ENCODE measurements around the gene ABCA2. TPM values are rescaled to one million over a fixed set of nuclear protein-coding genes. Genes with fewer than 3 reads are reported as not detected.

Gene ABCA2
- total and polyA plus RNA-seq, 2 experiments from 2014 or later: 7.0 to 16.0 TPM

- H3K4me3 Mint-ChIP-seq: no peak overlapping the region
- H3K4me1 Mint-ChIP-seq: no peaks in the 10 kb centered on the region; the same call in 2 of the 3 replicates
- H3K9me3 Mint-ChIP-seq: peaks cover 4% of the 10 kb centered on the region; the same call in 2 of the 3 replicates
- no peaks in the 10 kb centered on the region for H3K79me2 ChIP-seq (replicated peaks; ENCODE audit: insufficient read depth)
- no peak overlapping the region for H3K4me2 ChIP-seq
- 0 out of 2 replicates have a peak, but pooled peaks cover 6% of the 10 kb centered on the region for H3K9me2 ChIP-seq (ENCODE audit: insufficient read depth)
- no peak overlapping the region for H3K27ac ChIP-seq (ENCODE audit: low read depth)
- H3K4me3 ChIP-seq: no peak overlapping the region
- H3K27me3 Mint-ChIP-seq (ENCODE audit: insufficient read depth, low read depth, poor library complexity): peaks cover 4% of the 10 kb centered on the region
- H3K36me3 ChIP-seq (ENCODE audit: insufficient read depth): no peaks in the 10 kb centered on the region
- H3F3A ChIP-seq (replicated peaks; ENCODE audit: low read depth): no peaks in the 10 kb centered on the region
- DNase-seq (ENCODE audit: low spot score): no peak
- H4K20me1 ChIP-seq (replicated peaks; ENCODE audit: insufficient read depth): no peaks in the 10 kb centered on the region
- H3K36me3 Mint-ChIP-seq (ENCODE audit: low read depth): no peaks in the 10 kb centered on the region; the same call in 2 of the 3 replicates
- H3K4me1 ChIP-seq (ENCODE audit: insufficient read depth): no peaks in the 10 kb centered on the region
- H3K27me3 ChIP-seq (ENCODE audit: insufficient read depth): no peaks in the 10 kb centered on the region
- no peak for TF ChIP-seq CREB1 (CRISPR knock-in tag; IDR thresholded peaks at IDR 0.05; ENCODE audit: low read depth)
- no peak overlapping the region for H3K27ac Mint-ChIP-seq
- no peak overlapping the region for H2AFZ ChIP-seq
- ATAC-seq: peak; percentile 31
Observed at GRCh38 chr9:136958898-136959850, 68.9 kb downstream of the ABCA2 start.

- H3K27ac Mint-ChIP-seq: no peak overlapping the region
- no peaks in the 10 kb centered on the region for H3K79me2 ChIP-seq (replicated peaks; ENCODE audit: insufficient read depth)
- TF ChIP-seq NANOG (IDR thresholded peaks at IDR 0.05; ENCODE audit: borderline replicate concordance): no peak
- no peak for TF ChIP-seq ETS1 (IDR thresholded peaks at IDR 0.05)
- TF ChIP-seq CTCF (conservative IDR thresholded peaks at IDR 0.05; ENCODE audit: low read depth in 2 of 2): no peak
- TF ChIP-seq STAT1 (IDR thresholded peaks at IDR 0.05; ENCODE audit: unreplicated experiment): no peak
- TF ChIP-seq ZNF114 (CRISPR knock-in tag; IDR thresholded peaks at IDR 0.05): no peak
- TF ChIP-seq ZNF331 (CRISPR knock-in tag; IDR thresholded peaks at IDR 0.05; ENCODE audit: low read depth): no peak
- no peak for TF ChIP-seq REST (IDR thresholded peaks at IDR 0.05; ENCODE audit: unreplicated experiment)
- TF ChIP-seq EZH2 (IDR thresholded peaks at IDR 0.05; ENCODE audit: low read depth, unreplicated experiment): no peak
- no peak for TF ChIP-seq POLR2AphosphoS5 (IDR thresholded peaks at IDR 0.05; ENCODE audit: low read depth)
- TF ChIP-seq CREB1 (CRISPR knock-in tag; IDR thresholded peaks at IDR 0.05; ENCODE audit: low read depth): no peak
- no peak for TF ChIP-seq EZH2phosphoT487 (IDR thresholded peaks at IDR 0.05; ENCODE audit: unreplicated experiment)
- no peak for TF ChIP-seq JUNB (IDR thresholded peaks at IDR 0.05; ENCODE audit: unreplicated experiment)
Observed at GRCh38 chr9:136958473-136958872, 69.6 kb downstream of the ABCA2 start.

More at GRCh38 chr9:136958473-136958872, 69.6 kb downstream of the ABCA2 start:
- ATAC-seq (no peak), DNase-seq (ENCODE audit: low spot score) (no peak)
- no peaks in the 10 kb centered on the region for H3K4me1 ChIP-seq (ENCODE audit: insufficient read depth)
- H3K27ac ChIP-seq (ENCODE audit: low read depth): no peak overlapping the region
- H2AFZ ChIP-seq: no peak overlapping the region
- H3K4me2 ChIP-seq: no peak overlapping the region
- H4K20me1 ChIP-seq (replicated peaks; ENCODE audit: insufficient read depth): no peaks in the 10 kb centered on the region
- H3K4me3 Mint-ChIP-seq: no peak overlapping the region
- H3K9me2 ChIP-seq (ENCODE audit: insufficient read depth): 0 out of 2 replicates have a peak, but pooled peaks cover 6% of the 10 kb centered on the region
- no peaks in the 10 kb centered on the region for H3K27me3 ChIP-seq (ENCODE audit: insufficient read depth)
- peaks cover 4% of the 10 kb centered on the region; the same call in 2 of the 3 replicates for H3K9me3 Mint-ChIP-seq
- H3K27me3 Mint-ChIP-seq (ENCODE audit: insufficient read depth, low read depth, poor library complexity): peaks cover 6% of the 10 kb centered on the region
- no peaks in the 10 kb centered on the region for H3K36me3 ChIP-seq (ENCODE audit: insufficient read depth)
- H3K4me1 Mint-ChIP-seq: no peaks in the 10 kb centered on the region; the same call in 2 of the 3 replicates
- no peak overlapping the region for H3K4me3 ChIP-seq
- H3K36me3 Mint-ChIP-seq (ENCODE audit: low read depth): no peaks in the 10 kb centered on the region; the same call in 2 of the 3 replicates
- no peaks in the 10 kb centered on the region for H3F3A ChIP-seq (replicated peaks; ENCODE audit: low read depth)
